Loucy (cell line): ENCODE results near the gene SLC26A8.
A peak's percentile ranks its signal among the peaks of the same experiment; 100 is the strongest.

Experiments used
- H2AFZ ChIP-seq: fragments of 200-600 bp; sonication (generic); 2 replicates; pipeline ENCODE4 v1.6.0; 2016; ENCODE audit warnings: antibody characterized with exemption, mild to moderate bottlenecking, low read length, moderate library complexity
- H3F3A ChIP-seq: fragments of 200-600 bp; 2 replicates; pipeline ENCODE4 v1.6.0; 2016; ENCODE audit warnings: antibody characterized with exemption, low read depth, mild to moderate bottlenecking
- H3K27me3 ChIP-seq: fragments of 200-600 bp; sonication (generic); 2 replicates; pipeline ENCODE4 v1.6.1; 2014; ENCODE audit warnings: low read length, mild to moderate bottlenecking; ENCODE audit not compliant: insufficient read depth, poor library complexity, severe bottlenecking
- H3K36me3 ChIP-seq: fragments of 200-600 bp; sonication (generic); 2 replicates; pipeline ENCODE4 v1.6.1; 2016; ENCODE audit warnings: low read length; ENCODE audit not compliant: insufficient read depth
- H3K4me1 ChIP-seq: fragments of 200-600 bp; sonication (generic); 2 replicates; pipeline ENCODE4 v1.5.1; 2014; ENCODE audit warnings: low read length, mild to moderate bottlenecking; ENCODE audit not compliant: insufficient read depth, poor library complexity, severe bottlenecking
- H3K4me2 ChIP-seq: fragments of 200-600 bp; sonication (generic); 2 replicates; pipeline ENCODE4 v1.6.0; 2014; ENCODE audit warnings: antibody characterized with exemption, low read length, low read depth, mild to moderate bottlenecking; ENCODE audit not compliant: poor library complexity, severe bottlenecking
- H3K4me3 ChIP-seq: fragments of 200-600 bp; sonication (generic); 2 replicates; pipeline ENCODE4 v1.5.1; 2014; ENCODE audit warnings: low read length, mild to moderate bottlenecking, mixed read lengths; ENCODE audit not compliant: poor library complexity, severe bottlenecking
- H3K79me2 ChIP-seq: fragments of 200-600 bp; sonication (generic); 2 replicates; pipeline ENCODE4 v1.6.1; 2014; ENCODE audit warnings: low read length; ENCODE audit not compliant: insufficient read depth
- H3K9ac ChIP-seq: fragments of 200-600 bp; sonication (generic); 2 replicates; pipeline ENCODE4 v1.6.0; 2014; ENCODE audit warnings: mild to moderate bottlenecking, low read depth, low read length, moderate library complexity; ENCODE audit not compliant: poor library complexity, severe bottlenecking
- H3K9me2 ChIP-seq: fragments of 200-600 bp; sonication (generic); replicated peaks from 2 replicates; pipeline ENCODE4 v1.6.1; 2016; ENCODE audit warnings: low read depth, low read length, mixed read lengths
- H3K9me3 ChIP-seq: fragments of 200-600 bp; sonication (generic); 2 replicates; pipeline ENCODE4 v1.6.1; 2014; ENCODE audit warnings: mild to moderate bottlenecking, antibody characterized with exemption, low read length, low read depth; ENCODE audit not compliant: insufficient read depth
- H4K20me1 ChIP-seq: fragments of 200-600 bp; sonication (generic); 2 replicates; pipeline ENCODE4 v1.6.0; 2014; ENCODE audit warnings: antibody characterized with exemption, low read length, mild to moderate bottlenecking; ENCODE audit not compliant: insufficient read depth, poor library complexity, severe bottlenecking
- EZH2phosphoT487 ChIP-seq: fragments of 200-600 bp; IDR thresholded peaks from 2 replicates; pipeline ENCODE4 v1.6.1; 2018; ENCODE audit warnings: antibody characterized with exemption, mild to moderate bottlenecking, moderate library complexity, borderline replicate concordance
- TF ChIP-seq, protein P1 (sequence below): fragments of 200-600 bp; sonication (generic); conservative IDR thresholded peaks from 2 replicates; pipeline ENCODE4 v1.5.1; 2014; ENCODE audit warnings: mild to moderate bottlenecking, antibody characterized with exemption, low read length

Gene SLC26A8

DNA sequence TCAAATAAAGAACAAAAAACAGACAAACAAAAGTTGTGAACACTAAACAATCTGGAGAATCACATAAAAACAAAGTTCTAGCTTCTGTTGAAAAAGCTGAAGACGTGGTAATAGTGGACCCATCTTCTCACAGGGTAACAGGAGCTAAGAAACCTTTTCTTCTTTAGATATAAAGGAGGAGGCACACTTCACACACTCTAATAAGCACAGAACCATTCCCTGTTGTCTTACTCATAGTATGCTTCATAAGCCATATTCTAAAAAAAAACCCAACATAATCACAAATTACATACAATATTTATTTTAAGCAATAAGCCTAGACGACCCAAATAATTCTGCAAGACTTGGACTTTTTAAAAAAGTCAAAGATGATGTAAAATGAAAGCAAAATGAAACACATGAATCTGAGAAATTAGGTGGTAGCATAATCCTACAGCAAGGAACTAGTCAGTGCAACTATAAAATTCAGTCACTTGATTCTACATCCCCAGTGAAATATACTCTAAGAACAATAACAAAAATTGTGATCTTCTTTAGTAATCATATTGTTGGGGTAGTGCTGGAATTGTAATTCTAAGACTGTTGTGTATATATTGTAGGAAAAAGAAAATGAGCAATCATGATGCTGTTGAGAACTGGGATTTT lies 119.2 kb downstream of the SLC26A8 start:
- Histone ChIP-seq H3K4me3 (no peak overlapping the region), H3K9me2 (no peaks in the 10 kb centered on the region), H3K36me3 (peaks cover 51% of the 10 kb centered on the region), H3K9me3 (peaks cover 18% of the 10 kb centered on the region; the same call in 1 of the 2 replicates), H3K4me2 (peak overlapping the region; percentile 19), H3K27me3 (no peaks in the 10 kb centered on the region), H3K4me1 (peaks cover 4% of the 10 kb centered on the region), H3F3A (no peaks in the 10 kb centered on the region), H4K20me1 (peaks cover 54% of the 10 kb centered on the region), H2AFZ (no peak overlapping the region), H3K79me2 (peaks cover 90% of the 10 kb centered on the region), H3K9ac (no peak overlapping the region)
- no peak for TF ChIP-seq EZH2phosphoT487
- TF ChIP-seq, protein P1, sequence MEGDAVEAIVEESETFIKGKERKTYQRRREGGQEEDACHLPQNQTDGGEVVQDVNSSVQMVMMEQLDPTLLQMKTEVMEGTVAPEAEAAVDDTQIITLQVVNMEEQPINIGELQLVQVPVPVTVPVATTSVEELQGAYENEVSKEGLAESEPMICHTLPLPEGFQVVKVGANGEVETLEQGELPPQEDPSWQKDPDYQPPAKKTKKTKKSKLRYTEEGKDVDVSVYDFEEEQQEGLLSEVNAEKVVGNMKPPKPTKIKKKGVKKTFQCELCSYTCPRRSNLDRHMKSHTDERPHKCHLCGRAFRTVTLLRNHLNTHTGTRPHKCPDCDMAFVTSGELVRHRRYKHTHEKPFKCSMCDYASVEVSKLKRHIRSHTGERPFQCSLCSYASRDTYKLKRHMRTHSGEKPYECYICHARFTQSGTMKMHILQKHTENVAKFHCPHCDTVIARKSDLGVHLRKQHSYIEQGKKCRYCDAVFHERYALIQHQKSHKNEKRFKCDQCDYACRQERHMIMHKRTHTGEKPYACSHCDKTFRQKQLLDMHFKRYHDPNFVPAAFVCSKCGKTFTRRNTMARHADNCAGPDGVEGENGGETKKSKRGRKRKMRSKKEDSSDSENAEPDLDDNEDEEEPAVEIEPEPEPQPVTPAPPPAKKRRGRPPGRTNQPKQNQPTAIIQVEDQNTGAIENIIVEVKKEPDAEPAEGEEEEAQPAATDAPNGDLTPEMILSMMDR = no peak

DNA sequence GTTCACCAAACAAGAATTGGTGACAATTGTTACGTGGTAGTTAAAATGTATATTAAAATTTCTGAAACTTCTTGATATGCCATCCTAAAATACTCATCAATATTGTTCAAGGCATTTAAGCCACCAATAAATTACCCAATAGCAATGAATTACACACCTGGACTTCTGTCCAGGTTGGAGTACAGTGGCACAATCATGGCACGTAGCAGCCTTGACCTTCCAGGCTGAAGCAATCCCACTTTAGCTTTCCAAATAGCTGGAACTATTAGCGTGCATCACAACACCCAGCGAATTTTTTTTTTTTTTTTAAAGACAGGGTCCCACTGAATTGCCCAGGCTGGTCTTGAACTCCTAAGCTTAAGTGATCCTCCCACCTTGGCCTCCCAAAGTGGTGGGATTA lies 120.8 kb downstream of the SLC26A8 start:
- Histone ChIP-seq H3K9me2 (no peaks in the 10 kb centered on the region), H3K9ac (no peak overlapping the region), H3K9me3 (peaks cover 5% of the 10 kb centered on the region; the same call in 1 of the 2 replicates), H3K4me3 (no peak overlapping the region), H3K4me1 (peaks cover 4% of the 10 kb centered on the region), H3K4me2 (no peak overlapping the region), H3F3A (no peaks in the 10 kb centered on the region), H3K79me2 (peaks cover 87% of the 10 kb centered on the region), H3K36me3 (peaks cover 48% of the 10 kb centered on the region), H2AFZ (no peak overlapping the region), H3K27me3 (no peaks in the 10 kb centered on the region), H4K20me1 (peaks cover 54% of the 10 kb centered on the region)
- TF ChIP-seq, protein P1 = no peak
- no peak for TF ChIP-seq EZH2phosphoT487

- Histone ChIP-seq H3K4me3 (no peak overlapping the region), H2AFZ (no peak overlapping the region), H3F3A (no peaks in the 10 kb centered on the region), H4K20me1 (peaks cover 66% of the 10 kb centered on the region), H3K79me2 (peaks cover 95% of the 10 kb centered on the region), H3K27me3 (no peaks in the 10 kb centered on the region), H3K9me2 (no peaks in the 10 kb centered on the region), H3K4me2 (no peak overlapping the region), H3K36me3 (peaks cover 61% of the 10 kb centered on the region), H3K9me3 (no peaks in the 10 kb centered on the region), H3K4me1 (no peaks in the 10 kb centered on the region), H3K9ac (no peak overlapping the region)
- TF ChIP-seq, protein P1 = no peak
- no peak for TF ChIP-seq EZH2phosphoT487
Measured at GRCh38 chr6:35900448-35900847, 124.0 kb downstream of the SLC26A8 start.
